ENCODE results near the gene TRPV2. TPM values are rescaled to one million over a fixed set of nuclear protein-coding genes. Genes with fewer than 3 reads are reported as not detected.

The TRPV2 gene
- total and polyA plus RNA-seq, 10 of the 15 experiments (the other 5 are each of a cell fraction or from before 2014, with no cell fraction given), result 8.9 to 94.4 (median 54.1) TPM

DNA sequence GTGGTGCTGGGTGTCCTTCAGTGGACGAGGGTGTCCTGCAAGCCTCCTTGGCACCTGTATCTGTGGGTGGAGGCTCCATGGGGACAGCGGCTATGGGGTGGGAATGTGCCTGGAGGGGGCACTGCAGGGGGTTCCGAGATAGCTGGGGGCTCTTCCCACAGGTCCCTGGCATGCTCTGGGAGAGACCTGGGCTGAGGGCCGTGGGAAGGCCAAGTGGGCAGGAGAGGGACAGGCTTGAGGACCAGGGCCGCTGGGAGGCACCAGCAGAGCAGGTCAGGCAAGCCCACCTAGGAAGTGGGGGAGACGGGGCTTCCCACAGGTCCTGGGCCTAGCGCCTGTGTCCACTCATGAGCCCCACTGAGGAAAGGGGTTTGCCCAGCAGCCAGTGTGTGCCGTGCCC, 66.9 kb downstream of the TRPV2 start (continued):
- TF ChIP-seq, protein P1, sequence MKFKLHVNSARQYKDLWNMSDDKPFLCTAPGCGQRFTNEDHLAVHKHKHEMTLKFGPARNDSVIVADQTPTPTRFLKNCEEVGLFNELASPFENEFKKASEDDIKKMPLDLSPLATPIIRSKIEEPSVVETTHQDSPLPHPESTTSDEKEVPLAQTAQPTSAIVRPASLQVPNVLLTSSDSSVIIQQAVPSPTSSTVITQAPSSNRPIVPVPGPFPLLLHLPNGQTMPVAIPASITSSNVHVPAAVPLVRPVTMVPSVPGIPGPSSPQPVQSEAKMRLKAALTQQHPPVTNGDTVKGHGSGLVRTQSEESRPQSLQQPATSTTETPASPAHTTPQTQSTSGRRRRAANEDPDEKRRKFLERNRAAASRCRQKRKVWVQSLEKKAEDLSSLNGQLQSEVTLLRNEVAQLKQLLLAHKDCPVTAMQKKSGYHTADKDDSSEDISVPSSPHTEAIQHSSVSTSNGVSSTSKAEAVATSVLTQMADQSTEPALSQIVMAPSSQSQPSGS (IDR thresholded peaks at IDR 0.05; ENCODE audit: low read length), result no peak
- no peak for TF ChIP-seq IKZF1 (conservative IDR thresholded peaks at IDR 0.05)
- TF ChIP-seq JUND (IDR thresholded peaks at IDR 0.05; ENCODE audit: low read depth, low read length), result no peak

DNA sequence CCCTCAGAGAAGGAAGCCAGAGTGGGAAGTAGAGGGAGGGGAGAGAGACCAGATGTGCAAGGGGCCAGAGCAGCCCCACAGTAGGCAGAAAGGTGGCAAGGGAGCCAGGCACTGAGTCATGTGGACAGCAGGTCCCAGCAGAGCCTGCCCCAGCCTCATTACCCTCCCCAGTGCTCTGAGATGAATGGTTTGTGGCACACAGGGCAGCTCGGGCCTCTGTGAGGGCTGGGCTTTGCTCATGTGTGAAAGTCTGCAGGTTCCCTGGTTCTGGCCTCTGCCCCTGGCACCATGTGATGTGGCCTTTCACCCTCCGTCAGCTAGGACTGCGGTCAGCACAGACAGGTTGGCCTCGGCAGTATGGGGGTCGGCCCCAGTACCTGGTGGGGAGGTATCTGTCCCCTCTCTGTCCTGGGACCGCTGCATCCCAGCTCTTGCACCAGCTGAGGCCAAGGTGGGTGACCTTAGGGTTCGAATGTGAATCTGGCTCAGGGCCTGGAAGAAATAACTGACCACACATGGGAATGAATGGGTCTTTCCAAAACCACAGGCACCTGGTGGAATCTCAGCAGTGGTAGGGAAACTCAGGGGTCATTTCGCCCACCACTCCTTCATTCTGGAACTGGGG, 67.8 kb downstream of the TRPV2 start:
- ChIA-PET SMC1A (ENCODE audit: uncharacterized antibody, unreplicated experiment) (no interaction called here), POLR2A (no interaction called here), RAD21 (ENCODE audit: unreplicated experiment) (no interaction called here), CTCF (no interaction called here)
- Histone ChIP-seq H3K27me3 (replicated peaks in 1 of 2; ENCODE audit: control insufficient read depth in 2 of 2, insufficient read depth in 2 of 2, low read length in 1 of 2) (peaks cover 0 to 3% of the 10 kb centered on the region in 2 experiments; a peak in 2 of 4 replicates), H3K36me3 (ENCODE audit: control insufficient read depth in 2 of 2, insufficient read depth in 2 of 2, low read length in 1 of 2) (no peaks in the 10 kb centered on the region), H3K9me3 (replicated peaks; ENCODE audit: control insufficient read depth, insufficient read depth, low read length) (no peaks in the 10 kb centered on the region), H2AFZ (ENCODE audit: control insufficient read depth, low read depth, low read length) (no peak overlapping the region), H3K4me1 (ENCODE audit: control insufficient read depth, insufficient read depth, low read length) (no peaks in the 10 kb centered on the region), H4K20me1 (ENCODE audit: control insufficient read depth, insufficient read depth) (no peaks in the 10 kb centered on the region), H3K4me3 (no peak overlapping the region), H3K4me2 (ENCODE audit: control insufficient read depth, insufficient read depth) (no peak overlapping the region), H3K79me2 (ENCODE audit: control insufficient read depth, insufficient read depth, low read length) (no peaks in the 10 kb centered on the region), H3K27ac (ENCODE audit: control insufficient read depth, insufficient read depth) (no peak overlapping the region), H3K9ac (ENCODE audit: control insufficient read depth, insufficient read depth, low read length) (no peak overlapping the region)
- no TSS peak for BruUV-seq (replicated peaks)
- TF ChIP-seq RFX5 (IDR thresholded peaks at IDR 0.05; ENCODE audit: low read depth, low read length), result no peak
- TF ChIP-seq HCFC1 (IDR thresholded peaks at IDR 0.05; ENCODE audit: low read length), result no peak
- no peak for TF ChIP-seq MYB (IDR thresholded peaks at IDR 0.05; ENCODE audit: borderline replicate concordance, low read depth, low read length)
- TF ChIP-seq BHLHE40 (IDR thresholded peaks at IDR 0.05; ENCODE audit: borderline replicate concordance in 1 of 2, low read depth in 2 of 2, low read length in 1 of 2), result no peak
- no peak for TF ChIP-seq FOS (IDR thresholded peaks at IDR 0.05; ENCODE audit: borderline replicate concordance, extremely low read depth, insufficient read length)
- in situ Hi-C loops (cut with MboI) (no loop called here), intact Hi-C loops (cut with micrococcal nuclease; ENCODE audit: unreplicated experiment) (no loop called here)
- WGBS (ENCODE audit: insufficient coverage, insufficient replicate concordance, low lambda C conversion rate, missing lambda C conversion rate), result 27% methylated on average over 8 of the region's 8 CpGs
- no peak for ATAC-seq
- DNase-seq (ENCODE audit: low read depth, low spot score), result no peak
- FAIRE-seq, result no peak

All from GM12878 (cell line).